Tibial nerve (tissue), 4 donors: Measurements from ENCODE around the gene GPR35.

Experiments used
- CTCF ChIP-seq, 5 experiments: fragments of 200-600 bp in 3 of 5; fragments of 450-650 bp in 2 of 5; sonication (generic) in 3 of 5; IDR thresholded peaks; one replicate each; pipeline ENCODE4 v1.5.1; 2016 to 2019; ENCODE audit warnings: antibody characterized with exemption in 5 of 5, mild to moderate bottlenecking in 3 of 5, moderate library complexity in 2 of 5
- EP300 ChIP-seq, 2 donors: sonication (generic); formaldehyde crosslinking; IDR thresholded peaks; one replicate each; pipeline ENCODE4 v1.6.1; 2017; ENCODE audit warnings: antibody characterized with exemption in 2 of 2, mild to moderate bottlenecking in 1 of 2

DNA sequence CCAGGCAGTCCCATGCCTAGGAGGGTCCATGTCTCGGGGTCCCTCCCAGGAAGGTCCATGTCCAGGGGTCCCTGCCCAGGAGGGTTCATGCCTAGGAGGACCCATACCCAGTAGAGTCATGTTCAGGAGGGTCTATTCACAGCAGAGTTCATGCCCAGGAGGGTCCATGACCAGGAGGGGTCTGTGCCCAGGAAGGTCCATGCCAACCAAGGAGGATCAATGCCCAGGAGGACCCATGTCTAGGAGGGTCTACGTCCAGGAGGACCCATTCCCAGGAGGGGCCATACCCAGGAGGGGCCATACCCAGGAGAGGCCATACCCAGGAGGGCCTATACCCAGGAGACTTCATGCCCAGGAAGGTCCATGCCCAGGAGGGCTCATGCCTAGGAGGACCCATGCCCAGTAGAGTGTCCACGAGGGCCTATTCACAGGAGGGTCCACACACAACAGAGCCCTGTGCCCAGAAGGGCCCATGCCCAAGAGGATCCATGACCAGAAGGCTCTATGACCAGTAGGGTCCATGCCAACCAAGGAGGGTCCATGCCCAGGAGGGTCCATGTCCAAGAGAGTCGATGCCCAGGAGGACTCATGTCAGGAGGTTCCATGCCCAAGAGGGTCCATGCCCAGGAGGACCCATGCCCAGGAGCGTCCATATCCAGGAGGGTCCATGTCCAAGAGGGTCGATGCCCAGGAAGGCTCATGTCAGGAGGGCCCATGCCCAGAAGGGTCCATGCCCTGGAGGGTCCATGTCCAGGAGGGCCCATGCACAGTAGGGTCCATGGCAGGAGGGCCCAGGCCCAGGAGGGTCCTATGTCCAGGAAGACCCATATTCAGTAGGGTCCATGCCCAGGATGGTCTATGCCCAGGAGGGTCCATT, 10.1 kb downstream of the GPR35 start:
- TF ChIP-seq CTCF (IDR thresholded peaks at IDR 0.05): no peak
- TF ChIP-seq EP300 (IDR thresholded peaks at IDR 0.05): no peak
